Calu3 (cell line): ENCODE measurements around the gene IL13. TPM values are rescaled to one million over a fixed set of nuclear protein-coding genes. Genes with fewer than 3 reads are reported as not detected.

Source experiments
- BruUV-seq: library from RNA; stranded (reverse); fragments of 400-500 nt; replicated peaks from 2 replicates; lab custom pipeline; 2021; lab: Mats Ljungman, UMichigan
- CTCF ChIA-PET: fragments of 300-600 bp; sonication (Branson Sonifier 250); formaldehyde crosslinking; loops from one replicate; lab custom pipeline; 2022; ENCODE audit warnings: antibody characterized with exemption; lab: Charles Lee
- DNase-seq: peaks from one replicate; pipeline ENCODE4 v3.0.0; 2022
- H3K27ac Mint-ChIP-seq: one replicate; pipeline ENCODE4 v1.8.0; 2022; ENCODE audit warnings: mixed read lengths; ENCODE audit not compliant: unreplicated experiment
- H3K27me3 Mint-ChIP-seq: one replicate; pipeline ENCODE4 v1.8.0; 2022; ENCODE audit warnings: mixed read lengths; ENCODE audit not compliant: unreplicated experiment
- H3K36me3 Mint-ChIP-seq: one replicate; pipeline ENCODE4 v1.8.0; 2022; ENCODE audit warnings: mild to moderate bottlenecking, moderate library complexity, mixed read lengths; ENCODE audit not compliant: insufficient read depth, unreplicated experiment
- H3K4me1 Mint-ChIP-seq: one replicate; pipeline ENCODE4 v1.8.0; 2022; ENCODE audit warnings: mild to moderate bottlenecking, low read depth, mixed read lengths; ENCODE audit not compliant: unreplicated experiment
- H3K4me3 Mint-ChIP-seq: one replicate; pipeline ENCODE4 v1.8.0; 2022; ENCODE audit warnings: mild to moderate bottlenecking, low read depth, moderate library complexity, mixed read lengths; ENCODE audit not compliant: unreplicated experiment
- H3K9me3 Mint-ChIP-seq: one replicate; pipeline ENCODE4 v1.8.0; 2022; ENCODE audit warnings: low read depth, mixed read lengths; ENCODE audit not compliant: unreplicated experiment
- CTCF ChIP-seq: fragments of 200-600 bp; IDR thresholded peaks from one replicate; pipeline ENCODE4 v1.8.0; 2022; ENCODE audit warnings: antibody characterized with exemption; ENCODE audit not compliant: unreplicated experiment
- intact Hi-C: fragments of 100-400 bp; cut with micrococcal nuclease; formaldehyde crosslinking; loops from one replicate; pipeline ENCODE4 v1.10.0; 2022; ENCODE audit not compliant: unreplicated experiment
- total RNA-seq: library from RNA; stranded (reverse); gene quantifications from 2 replicates; pipeline ENCODE4 v1.2.3, GENCODE V29; 2022

The IL13 gene
- total RNA-seq, 1 experiment from 2014 or later: not detected

- H3K27me3 Mint-ChIP-seq: no peaks in the 10 kb centered on the region
- no peaks in the 10 kb centered on the region for H3K36me3 Mint-ChIP-seq
- BruUV-seq: no TSS peak
- no peaks in the 10 kb centered on the region for H3K9me3 Mint-ChIP-seq
- no peak for DNase-seq
- no peak for TF ChIP-seq CTCF
- intact Hi-C loops: no loop called here
- H3K4me1 Mint-ChIP-seq: peaks cover 8% of the 10 kb centered on the region
- H3K27ac Mint-ChIP-seq: no peak overlapping the region
- H3K4me3 Mint-ChIP-seq: no peak overlapping the region
- CTCF ChIA-PET: interaction anchor here (1.0 kb wide), 1 partner anchor 11 kb away, joined by 3 read pairs; no protein-coding TSS in a partner anchor
Measured at GRCh38 chr5:132663771-132664695, 6.1 kb downstream of the IL13 start.

GRCh38 chr5:132664696-132665209, 6.8 kb downstream of the IL13 start:
- H3K27me3 Mint-ChIP-seq: no peaks in the 10 kb centered on the region
- peaks cover 8% of the 10 kb centered on the region for H3K4me1 Mint-ChIP-seq
- no peaks in the 10 kb centered on the region for H3K36me3 Mint-ChIP-seq
- no peaks in the 10 kb centered on the region for H3K9me3 Mint-ChIP-seq
- intact Hi-C loops: no loop called here
- DNase-seq: no peak
- no peak overlapping the region for H3K27ac Mint-ChIP-seq
- no TSS peak for BruUV-seq
- TF ChIP-seq CTCF: no peak
- no peak overlapping the region for H3K4me3 Mint-ChIP-seq
- CTCF ChIA-PET: no interaction called here

GRCh38 chr5:132665574-132666080, 7.7 kb downstream of the IL13 start:
- Mint-ChIP-seq H3K4me1 (peaks cover 8% of the 10 kb centered on the region), H3K9me3 (no peaks in the 10 kb centered on the region), H3K27ac (no peak overlapping the region), H3K4me3 (no peak overlapping the region), H3K27me3 (no peaks in the 10 kb centered on the region), H3K36me3 (no peaks in the 10 kb centered on the region)
- CTCF ChIA-PET: no interaction called here
- BruUV-seq: no TSS peak
- no peak for TF ChIP-seq CTCF
- DNase-seq: no peak
- intact Hi-C loops: no loop called here

GRCh38 chr5:132666310-132667123, 8.5 kb downstream of the IL13 start:
- no peak for TF ChIP-seq CTCF
- Mint-ChIP-seq H3K4me1 (peaks cover 8% of the 10 kb centered on the region), H3K27ac (no peak overlapping the region), H3K36me3 (no peaks in the 10 kb centered on the region), H3K4me3 (no peak overlapping the region), H3K9me3 (no peaks in the 10 kb centered on the region), H3K27me3 (no peaks in the 10 kb centered on the region)
- BruUV-seq: no TSS peak
- CTCF ChIA-PET: no interaction called here
- intact Hi-C loops: no loop called here
- no peak for DNase-seq
